ENCODE measurements around the gene NECAB3.

DNA sequence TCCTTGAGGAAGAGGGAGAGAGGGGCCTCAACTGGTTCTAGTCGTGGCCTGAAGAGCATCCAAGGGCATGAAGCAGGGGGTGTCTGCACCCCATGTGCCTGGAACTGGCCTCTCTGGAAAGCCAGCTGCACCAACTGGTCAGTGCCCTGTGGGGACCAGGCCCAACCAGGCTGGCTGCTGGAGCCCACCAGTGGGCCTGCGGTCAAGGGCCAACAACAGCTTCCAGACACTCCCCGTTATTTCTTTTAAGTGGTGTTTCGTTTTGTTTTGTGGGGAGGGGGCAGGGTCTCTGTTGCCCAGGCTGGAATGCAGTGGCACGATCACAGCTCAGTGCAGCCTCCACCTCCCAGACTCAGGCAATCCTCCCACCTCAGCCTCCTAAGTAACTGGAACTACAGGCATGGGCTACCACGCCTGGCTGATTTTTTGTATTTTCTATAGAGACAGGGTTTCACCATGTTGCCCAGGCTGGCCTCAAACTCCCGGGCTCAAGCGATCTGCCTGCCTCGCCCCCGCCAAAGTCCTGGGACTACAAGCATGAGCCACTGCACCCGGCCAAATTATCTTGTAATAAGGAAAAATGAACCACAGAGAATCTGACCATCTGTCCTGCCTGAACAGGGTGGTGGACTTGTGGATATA lies 24.0 kb downstream of the NECAB3 start:
- TF ChIP-seq POLR2A (IDR thresholded peaks at IDR 0.05) = no peak
- TF ChIP-seq, protein P1, sequence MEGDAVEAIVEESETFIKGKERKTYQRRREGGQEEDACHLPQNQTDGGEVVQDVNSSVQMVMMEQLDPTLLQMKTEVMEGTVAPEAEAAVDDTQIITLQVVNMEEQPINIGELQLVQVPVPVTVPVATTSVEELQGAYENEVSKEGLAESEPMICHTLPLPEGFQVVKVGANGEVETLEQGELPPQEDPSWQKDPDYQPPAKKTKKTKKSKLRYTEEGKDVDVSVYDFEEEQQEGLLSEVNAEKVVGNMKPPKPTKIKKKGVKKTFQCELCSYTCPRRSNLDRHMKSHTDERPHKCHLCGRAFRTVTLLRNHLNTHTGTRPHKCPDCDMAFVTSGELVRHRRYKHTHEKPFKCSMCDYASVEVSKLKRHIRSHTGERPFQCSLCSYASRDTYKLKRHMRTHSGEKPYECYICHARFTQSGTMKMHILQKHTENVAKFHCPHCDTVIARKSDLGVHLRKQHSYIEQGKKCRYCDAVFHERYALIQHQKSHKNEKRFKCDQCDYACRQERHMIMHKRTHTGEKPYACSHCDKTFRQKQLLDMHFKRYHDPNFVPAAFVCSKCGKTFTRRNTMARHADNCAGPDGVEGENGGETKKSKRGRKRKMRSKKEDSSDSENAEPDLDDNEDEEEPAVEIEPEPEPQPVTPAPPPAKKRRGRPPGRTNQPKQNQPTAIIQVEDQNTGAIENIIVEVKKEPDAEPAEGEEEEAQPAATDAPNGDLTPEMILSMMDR (IDR thresholded peaks at IDR 0.05) = no peak

Data from prostate gland (tissue), 2 donors.